GM12878 (cell line): Measurements from ENCODE around the gene CDC37L1. TPM values are rescaled to one million over a fixed set of nuclear protein-coding genes. Genes with fewer than 3 reads are reported as not detected.

Source experiments
- ATAC-seq: fragments of 200-7000 bp; cut with Tn5 transposase; 3 replicates; pipeline ENCODE4 v1.9.1; 2020; ENCODE audit warnings: mild to moderate bottlenecking, moderate library complexity
- BruUV-seq: library from RNA; stranded (reverse); fragments of 400-500 nt; replicated peaks from 2 replicates; lab custom pipeline; 2021; lab: Mats Ljungman, UMichigan
- CTCF ChIA-PET: fragments of 300-600 bp; sonication (Branson Sonifier 250); formaldehyde crosslinking; extraction: SDS; loops from one replicate; lab custom pipeline; 2021; ENCODE audit warnings: inconsistent platforms; lab: Yijun Ruan, JAX
- POLR2A ChIA-PET: fragments of 350-600 bp; formaldehyde crosslinking; extraction: SDS; loops from one replicate; lab custom pipeline; 2021; ENCODE audit warnings: inconsistent platforms; lab: Charles Lee
- RAD21 ChIA-PET: fragments of 300-600 bp; sonication (Branson Sonifier 250); formaldehyde crosslinking; loops from one replicate; lab custom pipeline; 2023; ENCODE audit warnings: antibody characterized with exemption; ENCODE audit not compliant: unreplicated experiment; lab: Charles Lee
- SMC1A ChIA-PET: fragments of 300-600 bp; sonication (Branson Sonifier 250); formaldehyde crosslinking; loops from one replicate; lab custom pipeline; 2023; ENCODE audit not compliant: unreplicated experiment, uncharacterized antibody; lab: Charles Lee
- DNase-seq: peaks from one replicate; pipeline ENCODE4 v3.0.0-alpha.2; 2011; ENCODE audit warnings: low read depth, low spot score
- FAIRE-seq: peaks from 3 replicates; lab custom pipeline; 2011; peaks lifted over from hg19 to GRCh38; lab: Jason Lieb, UNC
- H2AFZ ChIP-seq: 2 replicates; pipeline ENCODE4 v1.6.0; 2011; ENCODE audit warnings: low read depth, low read length, control low read depth; ENCODE audit not compliant: control insufficient read depth
- H3K27ac ChIP-seq: 2 replicates; pipeline ENCODE4 v1.5.1; 2011; ENCODE audit warnings: control low read depth; ENCODE audit not compliant: control insufficient read depth, insufficient read depth
- H3K27me3 ChIP-seq, 2 experiments: replicated peaks in 1 of 2; 2 replicates each; pipeline versions ENCODE4 v1.6.0 to v1.6.1; 2011; ENCODE audit warnings: low read length in 1 of 2; ENCODE audit not compliant: control insufficient read depth in 2 of 2, insufficient read depth in 2 of 2
- H3K36me3 ChIP-seq, 2 experiments: 2 replicates each; pipeline ENCODE4 v1.5.1; 2011; ENCODE audit warnings: low read length in 1 of 2; ENCODE audit not compliant: control insufficient read depth in 2 of 2, insufficient read depth in 2 of 2
- H3K4me1 ChIP-seq: 2 replicates; pipeline ENCODE4 v1.6.1; 2011; ENCODE audit warnings: mild to moderate bottlenecking, low read length, moderate library complexity, mixed read lengths; ENCODE audit not compliant: control insufficient read depth, insufficient read depth
- H3K4me2 ChIP-seq: 2 replicates; pipeline ENCODE4 v1.6.0; 2011; ENCODE audit warnings: control low read depth; ENCODE audit not compliant: control insufficient read depth, insufficient read depth
- H3K4me3 ChIP-seq: fragments of 200-600 bp; sonication (generic); 2 replicates; pipeline ENCODE4 v1.5.1; 2016
- H3K79me2 ChIP-seq: 2 replicates; pipeline ENCODE4 v1.6.0; 2011; ENCODE audit warnings: low read length; ENCODE audit not compliant: control insufficient read depth, insufficient read depth
- H3K9ac ChIP-seq: 2 replicates; pipeline ENCODE4 v1.8.0; 2011; ENCODE audit warnings: low read length, control low read depth, mixed read lengths; ENCODE audit not compliant: control insufficient read depth, insufficient read depth
- H3K9me3 ChIP-seq: replicated peaks from 3 replicates; pipeline ENCODE4 v1.5.1; 2011; ENCODE audit warnings: mild to moderate bottlenecking, low read length; ENCODE audit not compliant: control insufficient read depth, insufficient read depth
- H4K20me1 ChIP-seq: 2 replicates; pipeline ENCODE4 v1.6.0; 2011; ENCODE audit not compliant: control insufficient read depth, insufficient read depth
- BCL11A ChIP-seq: IDR thresholded peaks from 2 replicates; pipeline ENCODE4 v1.6.1; 2011; ENCODE audit warnings: low read depth, low read length
- BMI1 ChIP-seq: fragments of 450-650 bp; IDR thresholded peaks from 2 replicates; pipeline ENCODE4 v1.6.1; 2016; ENCODE audit warnings: mild to moderate bottlenecking, moderate library complexity, borderline replicate concordance
- ETV6 ChIP-seq, 2 experiments: fragments of 450-650 bp in 1 of 2; IDR thresholded peaks in 1 of 2; conservative IDR thresholded peaks in 1 of 2; 2 replicates each; pipeline ENCODE4 v1.6.1; 2014; ENCODE audit warnings: antibody characterized with exemption in 1 of 2, borderline replicate concordance in 1 of 2, low read depth in 1 of 2, mild to moderate bottlenecking in 1 of 2, moderate library complexity in 1 of 2
- FOXM1 ChIP-seq: IDR thresholded peaks from 2 replicates; pipeline ENCODE4 v1.6.1; 2012; ENCODE audit warnings: low read depth, mild to moderate bottlenecking, inconsistent platforms, low read length, moderate library complexity
- KAT2A ChIP-seq: conservative IDR thresholded peaks from 2 replicates; pipeline ENCODE4 v1.6.1; 2011; ENCODE audit warnings: low read depth, low read length; ENCODE audit not compliant: control insufficient read depth
- MLLT1 ChIP-seq: fragments of 450-650 bp; IDR thresholded peaks from 2 replicates; pipeline ENCODE4 v1.6.1; 2016; ENCODE audit warnings: mild to moderate bottlenecking
- MTA3 ChIP-seq: IDR thresholded peaks from 2 replicates; pipeline ENCODE4 v1.6.1; 2012; ENCODE audit warnings: low read length, inconsistent platforms, borderline replicate concordance
- MYC ChIP-seq: IDR thresholded peaks from 2 replicates; pipeline ENCODE4 v1.6.1; 2011; ENCODE audit warnings: mild to moderate bottlenecking, low read length, moderate library complexity, inconsistent platforms; ENCODE audit not compliant: insufficient read depth, insufficient replicate concordance, insufficient read length, severe bottlenecking
- PAX8 ChIP-seq: fragments of 450-650 bp; IDR thresholded peaks from 2 replicates; pipeline ENCODE4 v1.6.1; 2017; ENCODE audit warnings: mild to moderate bottlenecking, moderate library complexity
- POLR2AphosphoS5 ChIP-seq: IDR thresholded peaks from 2 replicates; pipeline ENCODE4 v1.6.1; 2011; ENCODE audit warnings: mild to moderate bottlenecking, low read length, inconsistent platforms
- POU2F2 ChIP-seq: IDR thresholded peaks from 3 replicates; pipeline ENCODE4 v1.6.1; 2011; ENCODE audit warnings: low read depth, mild to moderate bottlenecking, low read length, borderline replicate concordance
- RB1 ChIP-seq: fragments of 450-650 bp; formaldehyde crosslinking; IDR thresholded peaks from 2 replicates; pipeline ENCODE4 v1.6.1; 2017; ENCODE audit warnings: mild to moderate bottlenecking, borderline replicate concordance
- RFX5 ChIP-seq: IDR thresholded peaks from 2 replicates; pipeline ENCODE4 v1.6.1; 2011; ENCODE audit warnings: low read depth, low read length, improper control_type of control experiment
- SMARCA5 ChIP-seq: fragments of 450-650 bp; IDR thresholded peaks from 2 replicates; pipeline ENCODE4 v1.6.1; 2017; ENCODE audit warnings: mild to moderate bottlenecking
- SPI1 ChIP-seq: IDR thresholded peaks from 2 replicates; pipeline ENCODE4 v1.6.1; 2011; ENCODE audit warnings: low read depth, mild to moderate bottlenecking, low read length, moderate library complexity, borderline replicate concordance; ENCODE audit not compliant: insufficient read depth
- TAF1 ChIP-seq: IDR thresholded peaks from 2 replicates; pipeline ENCODE4 v1.6.1; 2011; ENCODE audit warnings: mild to moderate bottlenecking, low read depth, low read length, borderline replicate concordance
- WRNIP1 ChIP-seq: IDR thresholded peaks from 2 replicates; pipeline ENCODE4 v1.6.1; 2011; ENCODE audit warnings: low read depth, low read length, improper control_type of control experiment, borderline replicate concordance
- ZZZ3 ChIP-seq: IDR thresholded peaks from 2 replicates; pipeline ENCODE4 v1.6.1; 2011; ENCODE audit warnings: low read depth; ENCODE audit not compliant: control insufficient read depth, insufficient read length
- WGBS: methylation state at CpG from one replicate; pipeline ENCODE4 v1.1.6; 2016; ENCODE audit warnings: low lambda C conversion rate; ENCODE audit not compliant: insufficient replicate concordance, insufficient coverage; ENCODE audit errors: missing lambda C conversion rate; 5-methylcytosine and 5-hydroxymethylcytosine counted together
- in situ Hi-C: fragments of 300-500 bp; cut with MboI; formaldehyde crosslinking; loops from 9 replicates; pipeline ENCODE4 v1.14.3; 2018; ENCODE audit warnings: mixed read lengths
- intact Hi-C: fragments of 100-400 bp; cut with micrococcal nuclease; formaldehyde crosslinking; loops from one replicate; pipeline ENCODE4 v1.14.2; 2022; ENCODE audit not compliant: unreplicated experiment
- polyA plus RNA-seq, 11 experiments: library from polyadenylated mRNA; depleted of rRNA in 4 of 11; unstranded in 6 of 11; stranded (reverse) in 5 of 11; fragments of >200 nt; fragmentation: Nextera tagmentation in 4 of 11; fragmentation: Illumina TruSeq in 1 of 11; extraction: Ambion mirVana in 4 of 11; extraction: Trizol in 1 of 11; gene quantifications; 1 replicate in 1 of 11; 2 replicates in 10 of 11; pipeline versions ENCODE4 v1.2.1 to v1.2.3, GENCODE V29; 2011 to 2016; ENCODE audit warnings: inconsistent platforms in 2 of 11, missing spikeins in 2 of 11, low read depth in 1 of 11
- total RNA-seq, 4 experiments: library from RNA; depleted of rRNA in 3 of 4; stranded (reverse); fragments of >200 nt in 3 of 4; fragmentation: Illumina TruSeq in 1 of 4; extraction: Trizol in 1 of 4; gene quantifications; 2 replicates each; pipeline versions ENCODE4 v1.2.1 to v1.2.3, GENCODE V29; 2013 to 2021

The CDC37L1 gene
- total and polyA plus RNA-seq, 10 of the 15 experiments (the other 5 are each of a cell fraction or from before 2014, with no cell fraction given), result 2.2 to 16.6 (median 8.2) TPM

- H3K9ac ChIP-seq, result no peak overlapping the region
- POLR2A ChIA-PET, result no interaction called here
- no peaks in the 10 kb centered on the region for H3K79me2 ChIP-seq
- RAD21 ChIA-PET, result no interaction called here
- no peaks in the 10 kb centered on the region; the same call in 2 of the 3 replicates for H3K9me3 ChIP-seq
- CTCF ChIA-PET, result interaction anchor here (1.3 kb wide), 1 partner anchor 27 kb away, joined by 4 read pairs; the partner anchor contains the start of gene AK3
- no peak overlapping the region for H2AFZ ChIP-seq
- intact Hi-C loops, result no loop called here
- 71% methylated on average over 7 of the region's 7 CpGs for WGBS
- ATAC-seq (no peak), FAIRE-seq (peak; percentile 95), DNase-seq (no peak)
- H4K20me1 ChIP-seq, result no peaks in the 10 kb centered on the region
- no peak overlapping the region for H3K4me2 ChIP-seq
- peaks cover 8 to 33% of the 10 kb centered on the region in 2 experiments for H3K36me3 ChIP-seq
- no TSS peak for BruUV-seq
- TF ChIP-seq KAT2A, result no peak
- no peak for TF ChIP-seq FOXM1
- TF ChIP-seq SPI1, result no peak
- no peak for TF ChIP-seq POLR2AphosphoS5
- no peak for TF ChIP-seq RFX5
- TF ChIP-seq POU2F2, result no peak
- TF ChIP-seq BMI1, result no peak
- no peak for TF ChIP-seq BCL11A
- TF ChIP-seq SMARCA5, result no peak
- no peak for TF ChIP-seq MLLT1
- TF ChIP-seq RB1, result no peak
- no peak for TF ChIP-seq WRNIP1
- no peak for TF ChIP-seq ZZZ3
- TF ChIP-seq PAX8, result no peak
- TF ChIP-seq MYC, result no peak
- TF ChIP-seq ETV6 (conservative IDR thresholded peaks at IDR 0.05 in 1 of 2, IDR thresholded peaks at IDR 0.05 in 1 of 2; ENCODE audit: borderline replicate concordance in 1 of 2, low read depth in 1 of 2), result no peak
- no peak for TF ChIP-seq MTA3
- TF ChIP-seq TAF1, result no peak
- H3K27me3 ChIP-seq, result no peaks in the 10 kb centered on the region
- in situ Hi-C loops, result no loop called here
- H3K4me1 ChIP-seq, result no peaks in the 10 kb centered on the region
- no peak overlapping the region for H3K27ac ChIP-seq
- SMC1A ChIA-PET, result interaction anchor here (1.5 kb wide), 1 partner anchor 8 kb away, joined by 4 read pairs; no protein-coding TSS in a partner anchor
- H3K4me3 ChIP-seq, result no peak overlapping the region
These were observed 34.5 kb downstream of the CDC37L1 start for GRCh38 chr9:4713849-4714248.
